Panc1 (cell line): ENCODE measurements around the gene CHKB. TPM values are rescaled to one million over a fixed set of nuclear protein-coding genes. Genes with fewer than 3 reads are reported as not detected.

ENCODE experiments used
- ATAC-seq: fragments of 200-7000 bp; cut with Tn5 transposase; 2 replicates; pipeline ENCODE4 v1.9.1; 2020; ENCODE audit warnings: mild to moderate bottlenecking, moderate library complexity
- BruUV-seq: library from RNA; stranded (reverse); fragments of 400-500 nt; replicated peaks from 2 replicates; lab custom pipeline; 2021; lab: Mats Ljungman, UMichigan
- CTCF ChIA-PET: fragments of 300-600 bp; sonication (Branson Sonifier 250); formaldehyde crosslinking; loops from one replicate; lab custom pipeline; 2022; ENCODE audit warnings: antibody characterized with exemption; lab: Charles Lee
- POLR2A ChIA-PET: fragments of 300-600 bp; sonication (Branson Sonifier 250); formaldehyde crosslinking; loops from one replicate; lab custom pipeline; 2022; ENCODE audit warnings: antibody characterized with exemption; lab: Charles Lee
- DNase-seq: peaks from one replicate; pipeline ENCODE4 v3.0.0-alpha.2; 2010; ENCODE audit warnings: low read depth, low spot score
- H3K27ac ChIP-seq: 2 replicates; pipeline ENCODE4 v1.5.1; 2011; ENCODE audit warnings: mild to moderate bottlenecking, low read length, inconsistent platforms
- H3K27me3 ChIP-seq: fragments of 200-500 bp; sonication (Bioruptor generic); 2 replicates; pipeline ENCODE4 v1.6.0; 2014; ENCODE audit warnings: low read length, inconsistent platforms; ENCODE audit not compliant: control insufficient read depth, insufficient read depth
- H3K36me3 ChIP-seq: fragments of 200-500 bp; sonication (Bioruptor generic); 2 replicates; pipeline ENCODE4 v1.5.1; 2014; ENCODE audit warnings: inconsistent platforms, mild to moderate bottlenecking, low read length, moderate library complexity; ENCODE audit not compliant: control insufficient read depth, insufficient read depth
- H3K4me1 ChIP-seq: 2 replicates; pipeline ENCODE4 v1.5.1; 2011; ENCODE audit warnings: inconsistent platforms, mild to moderate bottlenecking, low read length, moderate library complexity; ENCODE audit not compliant: control insufficient read depth, insufficient read depth
- H3K4me3 ChIP-seq, 2 experiments: 2 replicates each; pipeline ENCODE4 v1.5.1; 2011 to 2012; ENCODE audit warnings: low read depth in 2 of 2, low read length in 2 of 2, mild to moderate bottlenecking in 2 of 2, inconsistent platforms in 1 of 2, moderate library complexity in 1 of 2
- H3K9me3 ChIP-seq: fragments of 200-500 bp; sonication (Bioruptor generic); 2 replicates; pipeline ENCODE4 v1.5.1; 2014; ENCODE audit warnings: low read depth, mild to moderate bottlenecking, inconsistent platforms, low read length, moderate library complexity; ENCODE audit not compliant: control insufficient read depth, insufficient read depth
- CTCF ChIP-seq: fragments of 450-650 bp; IDR thresholded peaks from 2 replicates; pipeline ENCODE4 v1.5.1; 2017; ENCODE audit warnings: mild to moderate bottlenecking
- POLR2AphosphoS5 ChIP-seq: IDR thresholded peaks from 2 replicates; pipeline ENCODE4 v1.6.1; 2012; ENCODE audit warnings: mild to moderate bottlenecking, low read depth, low read length, moderate library complexity
- REST ChIP-seq, 2 experiments: IDR thresholded peaks; 2 replicates each; pipeline ENCODE4 v1.6.1; 2011 to 2012; ENCODE audit warnings: low read depth in 2 of 2, control low read depth in 1 of 2, low read length in 1 of 2, mild to moderate bottlenecking in 1 of 2, moderate library complexity in 1 of 2; ENCODE audit not compliant: insufficient read depth in 1 of 2
- SIN3A ChIP-seq: IDR thresholded peaks from 2 replicates; pipeline ENCODE4 v1.6.1; 2012; ENCODE audit warnings: low read depth, mild to moderate bottlenecking, low read length, moderate library complexity, borderline replicate concordance; ENCODE audit not compliant: insufficient read depth
- TCF7L2 ChIP-seq: IDR thresholded peaks from 2 replicates; pipeline ENCODE4 v1.6.1; 2011; ENCODE audit warnings: mild to moderate bottlenecking, low read depth, low read length, inconsistent platforms
- in situ Hi-C: cut with HindIII; loops from 2 replicates; pipeline ENCODE4 v1.10.0; 2016; ENCODE audit warnings: low sequenced_read_pairs, low pct_unique_long_range_greater_than_20kb
- intact Hi-C: fragments of 100-400 bp; cut with micrococcal nuclease; formaldehyde crosslinking; loops from one replicate; pipeline ENCODE4 v1.10.0; 2022; ENCODE audit not compliant: unreplicated experiment
- total RNA-seq: library from RNA; stranded (reverse); gene quantifications from one replicate; pipeline ENCODE4 v1.2.1, GENCODE V29; 2021; ENCODE audit not compliant: unreplicated experiment

Gene CHKB
- total RNA-seq, 1 experiment from 2014 or later, result 43.5 TPM

DNA sequence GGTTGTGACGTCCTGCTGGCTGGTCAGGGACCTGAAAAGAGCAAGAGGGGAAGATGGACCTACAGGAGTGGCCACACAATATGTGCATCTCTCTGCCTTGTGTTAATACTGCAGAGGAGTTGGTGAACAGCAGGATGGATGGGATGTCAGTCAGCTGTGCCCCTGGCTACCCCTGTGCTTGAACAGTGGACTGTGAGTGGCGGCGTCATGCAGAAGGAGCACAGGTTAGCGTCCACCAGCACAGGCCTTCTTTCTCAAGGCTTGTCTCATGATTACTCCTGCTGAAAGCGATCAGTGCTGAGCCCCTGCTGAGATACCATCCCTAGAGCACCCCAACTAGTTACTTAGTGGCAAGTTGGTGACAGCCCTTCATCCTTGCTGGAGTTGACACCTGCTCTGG is 3.8 kb upstream of the CHKB start:
- no peak for ATAC-seq
- POLR2A ChIA-PET, result no interaction called here
- CTCF ChIA-PET, result no interaction called here
- TF ChIP-seq TCF7L2, result no peak
- no peak for TF ChIP-seq REST (IDR thresholded peaks at IDR 0.05; ENCODE audit: insufficient read depth in 1 of 2, low read depth in 2 of 2, low read length in 1 of 2)
- TF ChIP-seq SIN3A, result no peak
- TF ChIP-seq CTCF, result no peak
- no peak for TF ChIP-seq POLR2AphosphoS5
- Histone ChIP-seq H3K4me1 (no peaks in the 10 kb centered on the region), H3K9me3 (no peaks in the 10 kb centered on the region), H3K4me3 (no peak overlapping the region), H3K27ac (no peak overlapping the region), H3K27me3 (no peaks in the 10 kb centered on the region), H3K36me3 (no peaks in the 10 kb centered on the region)
- in situ Hi-C loops, result no loop called here
- no peak for DNase-seq
- intact Hi-C loops, result no loop called here
- no TSS peak for BruUV-seq

DNA sequence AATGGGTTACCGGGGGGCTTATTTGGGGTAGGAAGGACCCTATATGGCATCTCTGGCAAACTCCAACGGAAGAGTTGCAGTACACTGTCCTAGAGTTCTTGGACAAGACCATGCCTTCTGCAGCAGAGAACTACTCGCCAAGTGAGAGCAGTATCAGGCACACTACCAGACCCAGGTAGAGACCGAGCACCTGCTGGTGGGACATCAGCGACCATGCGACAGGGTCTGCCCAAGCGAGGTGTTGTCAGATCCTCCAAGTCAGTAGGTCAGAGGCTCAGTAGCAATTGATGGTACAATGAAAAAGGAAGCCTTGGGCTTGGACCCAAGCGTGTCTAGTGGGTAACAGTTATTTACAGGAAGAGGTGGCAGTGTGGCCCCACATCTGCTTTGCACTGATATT is 3.1 kb upstream of the CHKB start:
- ATAC-seq (no peak), DNase-seq (no peak)
- CTCF ChIA-PET, result no interaction called here
- TF ChIP-seq SIN3A, result no peak
- Histone ChIP-seq H3K4me3 (no peak overlapping the region), H3K9me3 (no peaks in the 10 kb centered on the region), H3K36me3 (no peaks in the 10 kb centered on the region), H3K4me1 (0 out of 2 replicates have a peak, but pooled peaks cover 2% of the 10 kb centered on the region), H3K27ac (no peak overlapping the region), H3K27me3 (no peaks in the 10 kb centered on the region)
- BruUV-seq, result no TSS peak
- intact Hi-C loops, result no loop called here
- in situ Hi-C loops, result no loop called here
- POLR2A ChIA-PET, result no interaction called here

DNA sequence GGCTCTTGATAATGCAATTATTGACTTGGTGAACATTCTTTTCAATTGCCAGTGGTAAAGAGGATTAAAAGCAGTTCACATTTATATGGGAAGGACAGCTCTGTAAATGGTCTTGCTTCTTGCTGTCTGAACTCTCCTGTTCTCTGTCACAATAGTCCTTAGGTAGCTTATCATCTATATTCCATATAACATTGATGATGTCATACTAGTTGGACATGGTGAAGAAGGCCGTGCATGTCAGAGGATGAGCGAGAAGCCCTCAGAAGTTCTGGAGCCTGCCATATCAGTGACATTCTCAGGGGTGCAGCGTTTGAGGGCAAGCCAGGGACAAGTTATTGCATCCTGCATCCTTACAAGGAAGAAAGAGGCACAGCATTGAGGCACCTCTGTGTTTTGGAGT is 2.6 kb upstream of the CHKB start:
- no peak for DNase-seq
- ChIA-PET CTCF (no interaction called here), POLR2A (no interaction called here)
- intact Hi-C loops (no loop called here), in situ Hi-C loops (no loop called here)
- no peak for TF ChIP-seq POLR2AphosphoS5
- no peak for TF ChIP-seq SIN3A
- no peak for TF ChIP-seq TCF7L2
- no peak for TF ChIP-seq REST (IDR thresholded peaks at IDR 0.05; ENCODE audit: insufficient read depth in 1 of 2, low read depth in 2 of 2, low read length in 1 of 2)
- no peak for TF ChIP-seq CTCF
- Histone ChIP-seq H3K9me3 (no peaks in the 10 kb centered on the region), H3K36me3 (no peaks in the 10 kb centered on the region), H3K27me3 (no peaks in the 10 kb centered on the region), H3K27ac (no peak overlapping the region), H3K4me1 (0 out of 2 replicates have a peak, but pooled peaks cover 2% of the 10 kb centered on the region), H3K4me3 (no peak overlapping the region)
- no peak for ATAC-seq
- no TSS peak for BruUV-seq
